Mucosa of rectum (tissue), 2 donors: Measurements from ENCODE around the gene CENPV.
"Not testable (repeated sequence)": the region's sequence is repeated elsewhere in the genome, so short reads cannot be mapped to it uniquely, and the experiment has no call there.

Experiments used
- H3K27ac ChIP-seq, 2 donors: one replicate each; pipeline ENCODE4 v1.7.0; 2013; ENCODE audit warnings: inconsistent platforms in 2 of 2, low read depth in 2 of 2, low read length in 2 of 2
- H3K27me3 ChIP-seq, 2 donors: one replicate each; pipeline ENCODE4 v1.7.0; 2013; ENCODE audit warnings: low read length in 2 of 2; ENCODE audit not compliant: control insufficient read depth in 2 of 2, insufficient read depth in 2 of 2
- H3K36me3 ChIP-seq, 2 donors: one replicate each; pipeline ENCODE4 v1.7.0; 2013; ENCODE audit warnings: low read length in 2 of 2; ENCODE audit not compliant: control insufficient read depth in 2 of 2, insufficient read depth in 2 of 2
- H3K4me1 ChIP-seq, 2 donors: one replicate each; pipeline ENCODE4 v1.7.0; 2013; ENCODE audit warnings: low read length in 2 of 2, mild to moderate bottlenecking in 1 of 2; ENCODE audit not compliant: control insufficient read depth in 2 of 2, insufficient read depth in 2 of 2
- H3K4me3 ChIP-seq, 2 donors: one replicate each; pipeline ENCODE4 v1.7.0; 2013; ENCODE audit warnings: low read length in 2 of 2
- H3K9ac ChIP-seq, 2 donors: one replicate each; pipeline ENCODE4 v1.7.0; 2013; ENCODE audit warnings: low read length in 2 of 2, low read depth in 1 of 2, mild to moderate bottlenecking in 1 of 2
- H3K9me3 ChIP-seq, 2 donors: one replicate each; pipeline ENCODE4 v1.7.0; 2013; ENCODE audit warnings: low read length in 2 of 2; ENCODE audit not compliant: control insufficient read depth in 2 of 2
- donor health status: healthy.
- donor health status: Normal muscosa, but diverticular disease.

The CENPV gene

GRCh38 chr17:16322636-16323035 lies 30.6 kb downstream of the CENPV start:
- H3K36me3 ChIP-seq = peaks cover 6 to 17% of the 10 kb centered on the region in 2 donors
- H3K27ac ChIP-seq = no peak overlapping the region
- no peaks in the 10 kb centered on the region for H3K27me3 ChIP-seq
- no peak overlapping the region for H3K9ac ChIP-seq
- no peaks in the 10 kb centered on the region for H3K9me3 ChIP-seq
- no peak overlapping the region for H3K4me3 ChIP-seq
- no peaks in the 10 kb centered on the region for H3K4me1 ChIP-seq

DNA sequence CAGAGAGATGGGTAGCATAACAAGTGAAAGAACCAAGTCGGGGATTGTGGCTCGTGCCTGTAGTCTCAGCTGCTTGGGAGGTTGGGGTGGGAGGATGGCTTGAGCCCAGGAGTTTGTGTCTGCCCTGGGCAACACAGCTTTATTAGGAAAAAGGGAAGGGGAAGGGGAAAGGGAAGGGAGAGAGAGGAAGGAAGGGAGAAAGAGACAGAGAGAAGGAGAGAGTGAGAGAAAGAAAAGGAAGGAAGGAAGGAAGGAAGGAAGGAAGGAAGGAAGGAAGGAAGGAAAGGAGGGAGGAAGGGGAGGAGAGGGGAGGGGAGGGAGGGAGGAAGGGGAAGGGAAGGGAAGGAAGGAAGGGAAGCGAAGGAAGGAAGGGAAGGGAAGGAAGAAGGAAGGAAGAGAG lies 33.3 kb downstream of the CENPV start:
- H3K36me3 ChIP-seq = peaks cover 3 to 17% of the 10 kb centered on the region in 2 donors
- no peaks in the 10 kb centered on the region for H3K9me3 ChIP-seq
- H3K9ac ChIP-seq = no peak overlapping the region
- H3K27ac ChIP-seq = no peak overlapping the region
- no peak overlapping the region for H3K4me3 ChIP-seq
- no peaks in the 10 kb centered on the region for H3K4me1 ChIP-seq
- H3K27me3 ChIP-seq = no peaks in the 10 kb centered on the region

DNA sequence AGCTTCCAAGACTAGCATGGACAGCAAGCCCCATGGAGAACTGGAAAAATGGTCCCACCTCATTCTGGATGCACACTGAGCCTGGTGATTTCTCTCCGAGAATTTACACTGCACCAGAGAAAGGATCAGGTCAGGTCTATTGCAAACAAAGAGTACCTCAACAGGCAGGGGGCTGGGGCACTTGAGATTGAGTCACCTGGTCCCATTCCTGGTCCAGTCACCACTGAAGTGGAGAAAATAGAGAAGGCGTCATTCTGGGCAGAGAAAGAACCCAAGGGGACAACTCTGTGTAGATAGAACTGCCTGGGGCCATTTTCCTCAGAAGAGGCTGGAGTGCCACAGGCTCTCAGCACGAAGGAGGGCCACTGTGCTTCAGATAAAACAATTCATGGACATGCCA lies 38.4 kb downstream of the CENPV start:
- H3K27me3 ChIP-seq = no peaks in the 10 kb centered on the region
- no peak overlapping the region for H3K4me3 ChIP-seq
- no peaks in the 10 kb centered on the region for H3K9me3 ChIP-seq
- H3K27ac ChIP-seq = no peak overlapping the region
- peaks cover 0 to 6% of the 10 kb centered on the region in 2 donors for H3K4me1 ChIP-seq
- peaks cover 3 to 14% of the 10 kb centered on the region in 2 donors for H3K36me3 ChIP-seq
- no peak overlapping the region for H3K9ac ChIP-seq

GRCh38 chr17:16314189-16314588 lies 39.1 kb downstream of the CENPV start:
- Histone ChIP-seq H3K4me1 (peaks cover 0 to 6% of the 10 kb centered on the region in 2 donors), H3K4me3 (no peak overlapping the region), H3K9me3 (no peaks in the 10 kb centered on the region), H3K36me3 (peaks cover 3 to 14% of the 10 kb centered on the region in 2 donors), H3K9ac (no peak overlapping the region), H3K27ac (no peak overlapping the region), H3K27me3 (no peaks in the 10 kb centered on the region)

DNA sequence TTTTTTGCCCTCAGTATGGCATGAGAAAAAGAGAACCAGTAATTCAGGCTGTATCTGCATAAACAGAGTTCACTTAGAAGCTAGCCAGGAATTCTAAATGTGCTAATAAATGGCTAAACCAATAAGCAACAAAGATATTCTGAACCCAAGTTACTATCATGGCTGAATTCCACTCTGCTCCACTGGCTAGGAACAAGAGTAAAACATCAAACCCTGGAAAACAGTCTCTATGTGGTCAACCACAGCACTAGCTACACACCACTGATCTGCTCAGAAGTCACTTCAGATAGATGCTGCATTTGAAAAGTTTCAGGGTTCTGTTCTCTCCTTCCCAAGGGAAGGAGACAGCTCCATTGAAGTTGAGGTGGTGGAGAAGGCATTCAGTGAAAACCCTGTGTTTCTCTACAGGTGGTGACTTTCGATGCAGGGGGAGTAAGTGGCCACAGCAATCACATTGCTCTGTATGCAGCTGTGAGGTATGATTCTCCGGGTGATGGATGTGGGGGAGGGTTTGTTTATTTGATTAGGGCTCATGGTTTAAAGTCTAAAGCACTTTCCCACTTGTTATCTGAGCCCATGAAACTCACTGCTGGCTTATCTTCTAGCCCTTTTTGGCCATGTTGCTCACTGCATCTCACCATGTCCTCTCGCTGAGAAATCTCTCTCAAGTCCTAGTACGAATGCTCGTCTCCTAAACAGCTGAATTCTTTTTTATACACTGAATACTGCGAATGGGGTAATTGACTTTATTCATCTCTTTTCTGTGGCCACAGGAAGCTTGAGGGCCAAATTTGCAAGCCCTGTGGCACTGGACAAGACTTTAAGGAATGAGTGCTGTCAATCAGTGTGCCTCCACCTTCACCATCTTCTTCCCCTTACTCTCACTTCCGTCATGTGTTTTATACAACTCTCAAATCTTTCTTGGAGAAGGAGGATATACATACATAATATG lies 39.9 kb downstream of the CENPV start:
- Histone ChIP-seq H3K9ac (no peak overlapping the region), H3K36me3 (peaks cover 3 to 14% of the 10 kb centered on the region in 2 donors), H3K27me3 (no peaks in the 10 kb centered on the region), H3K27ac (no peak overlapping the region), H3K4me1 (peaks cover 0 to 6% of the 10 kb centered on the region in 2 donors), H3K9me3 (no peaks in the 10 kb centered on the region), H3K4me3 (no peak overlapping the region)

DNA sequence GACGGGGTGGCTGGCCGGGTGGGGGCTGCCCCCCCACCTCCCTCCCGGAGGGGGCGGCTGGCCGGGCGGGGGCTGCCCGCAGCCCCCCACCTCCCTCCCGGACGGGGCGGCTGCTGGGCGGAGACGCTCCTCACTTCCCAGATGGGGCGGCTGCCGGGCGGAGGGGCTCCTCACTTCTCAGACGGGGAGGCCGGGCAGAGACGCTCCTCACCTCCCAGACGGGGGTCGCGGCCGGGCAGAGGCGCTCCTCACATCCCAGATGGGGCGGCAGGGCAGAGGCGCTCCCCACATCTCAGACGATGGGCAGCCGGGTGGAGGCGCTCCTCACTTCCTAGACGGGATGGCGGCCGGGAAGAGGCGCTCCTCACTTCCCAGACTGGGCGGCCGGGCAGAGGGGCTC lies 41.2 kb downstream of the CENPV start:
- H3K4me3 ChIP-seq, H3K36me3 ChIP-seq, H3K4me1 ChIP-seq, H3K9me3 ChIP-seq, H3K27me3 ChIP-seq, H3K27ac ChIP-seq, H3K9ac ChIP-seq: not testable (repeated sequence)

- Histone ChIP-seq H3K4me1 (no peaks in the 10 kb centered on the region), H3K27me3 (no peaks in the 10 kb centered on the region), H3K9me3 (no peaks in the 10 kb centered on the region), H3K4me3 (no peak overlapping the region), H3K36me3 (peaks cover 4 to 12% of the 10 kb centered on the region in 2 donors), H3K9ac (no peak overlapping the region), H3K27ac (no peak overlapping the region)
These were observed 47.1 kb downstream of the CENPV start for GRCh38 chr17:16306211-16306610.

DNA sequence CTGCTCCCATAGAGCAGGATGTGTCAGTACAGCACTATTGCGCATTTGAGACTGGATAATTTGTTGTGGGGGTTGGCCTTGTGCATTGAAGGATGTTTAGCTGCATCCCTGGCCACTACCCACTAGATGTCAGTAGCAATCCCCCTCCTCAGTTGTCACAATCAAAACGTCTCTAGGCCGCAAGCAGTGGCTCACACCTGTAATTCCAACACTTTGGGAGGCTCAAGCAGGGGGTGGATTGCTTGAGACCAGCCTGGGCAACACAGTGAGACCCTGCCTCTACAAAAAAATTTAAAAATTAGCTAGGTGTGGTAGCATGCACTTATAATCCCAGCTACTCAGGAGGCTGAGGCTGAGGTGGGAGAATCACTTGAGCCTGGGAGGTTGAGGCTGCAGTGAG lies 48.4 kb downstream of the CENPV start:
- Histone ChIP-seq H3K9ac (no peak overlapping the region), H3K4me3 (no peak overlapping the region), H3K9me3 (no peaks in the 10 kb centered on the region), H3K4me1 (peaks cover 7 to 8% of the 10 kb centered on the region in 2 donors), H3K36me3 (peaks cover 4 to 14% of the 10 kb centered on the region in 2 donors), H3K27me3 (no peaks in the 10 kb centered on the region), H3K27ac (no peak overlapping the region)

DNA sequence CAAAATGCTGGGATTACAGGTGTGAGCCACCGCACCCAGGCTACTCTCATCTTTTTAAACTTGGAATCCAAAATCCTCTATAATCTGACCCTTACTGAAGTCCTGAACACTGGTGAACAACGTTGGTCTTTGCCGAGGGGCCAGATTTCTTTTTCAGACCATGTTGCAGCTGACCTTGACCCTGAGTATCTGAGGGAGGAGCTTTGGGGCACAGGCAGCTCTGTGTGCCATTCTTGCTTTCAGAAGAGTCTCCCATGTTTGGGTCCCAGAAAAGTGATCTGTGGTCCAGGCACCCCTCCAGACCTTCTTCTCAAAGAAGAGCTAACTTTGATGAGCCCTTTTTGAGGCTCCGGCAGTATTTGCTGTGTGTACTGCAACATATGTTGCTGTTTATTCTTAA lies 50.4 kb downstream of the CENPV start:
- H3K9ac ChIP-seq = no peak overlapping the region
- peaks cover 4 to 15% of the 10 kb centered on the region in 2 donors for H3K36me3 ChIP-seq
- no peaks in the 10 kb centered on the region for H3K27me3 ChIP-seq
- no peak overlapping the region for H3K4me3 ChIP-seq
- peaks cover 19 to 26% of the 10 kb centered on the region in 2 donors for H3K4me1 ChIP-seq
- no peaks in the 10 kb centered on the region for H3K9me3 ChIP-seq
- H3K27ac ChIP-seq = no peak overlapping the region

GRCh38 chr17:16301963-16302855 lies 51.1 kb downstream of the CENPV start:
- H3K9ac ChIP-seq = no peak overlapping the region
- H3K4me3 ChIP-seq = no peak overlapping the region
- no peaks in the 10 kb centered on the region for H3K9me3 ChIP-seq
- no peak overlapping the region for H3K27ac ChIP-seq
- H3K27me3 ChIP-seq = no peaks in the 10 kb centered on the region
- peaks cover 4 to 15% of the 10 kb centered on the region in 2 donors for H3K36me3 ChIP-seq
- H3K4me1 ChIP-seq = peaks cover 23 to 32% of the 10 kb centered on the region in 2 donors
